Rectal smooth muscle tissue (tissue), 1 donor: Measurements from ENCODE around the gene KLHL11.

ENCODE experiments used
- H3K27ac ChIP-seq: one replicate; pipeline ENCODE4 v1.7.0; 2013; ENCODE audit warnings: low read depth, low read length, inconsistent platforms
- H3K27me3 ChIP-seq: one replicate; pipeline ENCODE4 v1.7.0; 2013; ENCODE audit warnings: low read length; ENCODE audit not compliant: control insufficient read depth, insufficient read depth
- H3K36me3 ChIP-seq: one replicate; pipeline ENCODE4 v1.7.0; 2013; ENCODE audit warnings: low read length; ENCODE audit not compliant: control insufficient read depth, insufficient read depth
- H3K4me1 ChIP-seq: one replicate; pipeline ENCODE4 v1.7.0; 2013; ENCODE audit warnings: low read length; ENCODE audit not compliant: control insufficient read depth, insufficient read depth
- H3K4me3 ChIP-seq: one replicate; pipeline ENCODE4 v1.7.0; 2013; ENCODE audit warnings: low read length
- H3K9ac ChIP-seq: one replicate; pipeline ENCODE4 v1.7.0; 2013; ENCODE audit warnings: low read length

KLHL11 gene

GRCh38 chr17:41824086-41824485 is 41.1 kb downstream of the KLHL11 start:
- Histone ChIP-seq H3K27me3 (no peaks in the 10 kb centered on the region), H3K27ac (no peak overlapping the region), H3K4me1 (no peaks in the 10 kb centered on the region), H3K9ac (no peak overlapping the region), H3K36me3 (no peaks in the 10 kb centered on the region), H3K4me3 (no peak overlapping the region)

DNA sequence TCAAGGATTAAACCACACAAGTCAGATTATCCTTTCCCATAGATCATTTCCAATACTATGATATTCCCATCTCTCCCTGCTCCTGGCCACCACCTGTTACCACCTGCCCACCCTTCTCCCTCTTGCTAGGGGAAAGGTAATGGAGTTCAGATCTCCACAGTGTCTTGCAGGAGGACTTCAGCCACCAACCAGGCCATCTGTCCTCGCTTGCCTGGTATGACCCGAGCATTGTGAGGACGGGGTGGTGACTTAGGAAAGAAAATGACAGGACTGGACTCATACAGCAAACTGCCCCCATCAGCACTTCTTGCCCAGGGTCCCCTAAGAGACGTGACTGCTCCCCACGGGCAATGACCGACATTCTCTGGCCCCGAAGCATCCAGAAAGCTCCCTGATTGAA is 41.6 kb downstream of the KLHL11 start:
- Histone ChIP-seq H3K27me3 (no peaks in the 10 kb centered on the region), H3K36me3 (no peaks in the 10 kb centered on the region), H3K4me1 (no peaks in the 10 kb centered on the region), H3K27ac (no peak overlapping the region), H3K9ac (no peak overlapping the region), H3K4me3 (no peak overlapping the region)

DNA sequence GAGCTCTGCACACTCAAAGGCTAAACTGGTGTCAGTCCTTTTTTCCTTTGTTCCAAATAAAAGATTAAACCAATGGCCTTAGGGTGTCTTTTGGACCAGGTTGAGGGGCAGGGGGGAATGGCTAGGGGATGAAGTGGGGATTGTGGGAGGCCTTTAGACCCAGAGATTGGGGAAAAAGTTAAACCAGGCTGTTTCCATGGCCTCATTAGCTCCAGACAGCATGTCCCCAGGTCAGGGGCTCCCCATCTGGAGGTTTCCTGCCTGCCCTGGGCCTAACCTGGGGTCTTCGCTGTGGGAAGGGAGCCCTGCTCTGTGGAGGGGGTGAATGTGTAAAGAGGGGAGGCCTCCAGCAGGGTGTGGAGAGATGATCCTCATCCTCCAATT is 42.1 kb downstream of the KLHL11 start:
- H3K9ac ChIP-seq: no peak overlapping the region
- H3K4me1 ChIP-seq: no peaks in the 10 kb centered on the region
- H3K4me3 ChIP-seq: no peak overlapping the region
- no peaks in the 10 kb centered on the region for H3K36me3 ChIP-seq
- H3K27me3 ChIP-seq: no peaks in the 10 kb centered on the region
- no peak overlapping the region for H3K27ac ChIP-seq

GRCh38 chr17:41822216-41823140 is 42.7 kb downstream of the KLHL11 start:
- H3K4me1 ChIP-seq: no peaks in the 10 kb centered on the region
- H3K27me3 ChIP-seq: no peaks in the 10 kb centered on the region
- H3K27ac ChIP-seq: no peak overlapping the region
- H3K36me3 ChIP-seq: no peaks in the 10 kb centered on the region
- no peak overlapping the region for H3K9ac ChIP-seq
- no peak overlapping the region for H3K4me3 ChIP-seq

- no peaks in the 10 kb centered on the region for H3K36me3 ChIP-seq
Measured at GRCh38 chr17:41821776-41822175, 43.4 kb downstream of the KLHL11 start.

DNA sequence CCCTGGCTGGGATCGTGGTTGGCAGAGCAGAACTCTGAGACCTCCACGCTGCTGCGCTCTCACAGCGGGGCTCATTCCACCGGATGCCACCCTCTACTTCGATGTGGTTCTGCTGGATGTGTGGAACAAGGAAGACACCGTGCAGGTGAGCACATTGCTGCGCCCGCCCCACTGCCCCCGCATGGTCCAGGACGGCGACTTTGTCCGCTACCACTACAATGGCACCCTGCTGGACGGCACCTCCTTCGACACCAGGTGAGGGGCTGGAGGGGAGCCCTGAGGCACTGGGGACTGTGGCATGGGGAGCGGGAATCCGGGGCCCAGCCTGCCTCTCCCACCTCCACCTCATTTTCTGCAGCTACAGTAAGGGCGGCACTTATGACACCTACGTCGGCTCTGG is 47.2 kb downstream of the KLHL11 start:
- H3K4me1 ChIP-seq: no peaks in the 10 kb centered on the region

More at GRCh38 chr17:41821776-41822175, 43.4 kb downstream of the KLHL11 start:
- H3K4me3 ChIP-seq: no peak overlapping the region
- no peaks in the 10 kb centered on the region for H3K4me1 ChIP-seq
- no peak overlapping the region for H3K27ac ChIP-seq
- H3K27me3 ChIP-seq: no peaks in the 10 kb centered on the region
- H3K9ac ChIP-seq: no peak overlapping the region

DNA sequence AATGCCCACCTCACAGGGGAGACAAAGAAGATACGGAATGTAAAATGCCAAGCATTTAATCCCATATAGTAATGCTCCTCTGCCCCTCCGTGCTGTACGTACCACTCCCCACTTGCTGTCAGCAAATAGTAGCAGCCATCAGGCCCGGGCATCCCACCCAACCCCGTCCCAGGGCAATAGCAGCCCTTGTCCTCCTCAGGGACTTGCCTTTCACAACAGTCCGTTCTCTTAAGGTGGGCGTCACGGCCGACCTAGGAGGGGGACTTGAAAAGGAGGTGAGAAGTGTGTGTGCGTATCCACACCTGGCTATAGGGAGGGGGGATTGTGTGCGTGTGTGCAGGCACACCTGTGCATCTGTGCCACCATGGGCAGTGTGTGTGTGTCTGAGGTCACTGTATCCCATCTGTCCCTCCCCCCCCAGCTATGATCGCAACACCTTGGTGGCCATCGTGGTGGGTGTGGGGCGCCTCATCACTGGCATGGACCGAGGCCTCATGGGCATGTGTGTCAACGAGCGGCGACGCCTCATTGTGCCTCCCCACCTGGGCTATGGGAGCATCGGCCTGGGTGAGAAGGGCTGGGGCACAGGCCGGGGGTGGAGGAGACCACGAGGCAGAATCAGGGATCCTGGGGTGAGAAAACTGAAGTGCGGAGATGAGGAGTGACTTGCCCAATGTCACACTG is 48.4 kb downstream of the KLHL11 start:
- Histone ChIP-seq H3K9ac (no peak overlapping the region), H3K4me3 (no peak overlapping the region), H3K27me3 (no peaks in the 10 kb centered on the region), H3K4me1 (peaks cover 3% of the 10 kb centered on the region), H3K36me3 (no peaks in the 10 kb centered on the region), H3K27ac (no peak overlapping the region)

More for the DNA sequence above, 47.2 kb downstream of the KLHL11 start:
- no peak overlapping the region for H3K4me3 ChIP-seq
- H3K27me3 ChIP-seq: no peaks in the 10 kb centered on the region
- no peak overlapping the region for H3K27ac ChIP-seq
- H3K9ac ChIP-seq: no peak overlapping the region
- H3K36me3 ChIP-seq: no peaks in the 10 kb centered on the region

DNA sequence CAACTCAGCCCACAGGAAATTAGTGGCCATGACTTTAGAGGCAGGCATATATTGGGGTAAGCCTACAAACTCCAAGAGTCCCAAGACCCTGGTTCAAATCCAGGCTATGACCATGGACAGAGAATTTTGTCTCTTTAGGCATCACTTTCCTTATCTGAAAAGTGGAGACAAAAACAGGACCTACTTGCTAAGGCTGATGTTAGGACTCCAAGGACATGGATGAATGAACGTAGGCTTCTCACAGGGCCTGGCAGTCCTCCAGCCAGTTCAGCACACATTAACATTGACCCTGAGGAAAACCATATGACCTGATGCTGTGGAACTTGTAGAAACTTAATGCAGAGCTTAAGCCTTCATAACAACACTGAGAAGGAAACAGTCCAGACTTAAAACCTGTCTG is 51.0 kb downstream of the KLHL11 start:
- Histone ChIP-seq H3K27ac (no peak overlapping the region), H3K4me3 (no peak overlapping the region), H3K27me3 (no peaks in the 10 kb centered on the region)

GRCh38 chr17:41813699-41814124 is 51.5 kb downstream of the KLHL11 start:
- H3K36me3 ChIP-seq: no peaks in the 10 kb centered on the region
- H3K4me3 ChIP-seq: no peak overlapping the region
- H3K27ac ChIP-seq: no peak overlapping the region
- H3K9ac ChIP-seq: no peak overlapping the region
- no peaks in the 10 kb centered on the region for H3K27me3 ChIP-seq
- peaks cover 9% of the 10 kb centered on the region for H3K4me1 ChIP-seq

More for the DNA sequence above, 51.0 kb downstream of the KLHL11 start:
- Histone ChIP-seq H3K9ac (no peak overlapping the region), H3K4me1 (peaks cover 9% of the 10 kb centered on the region), H3K36me3 (no peaks in the 10 kb centered on the region)

- H3K4me3 ChIP-seq: peak overlapping the region; percentile 90
- no peaks in the 10 kb centered on the region for H3K36me3 ChIP-seq
- H3K9ac ChIP-seq: no peak overlapping the region
- peak overlapping the region; percentile 21 for H3K27ac ChIP-seq
- H3K27me3 ChIP-seq: no peaks in the 10 kb centered on the region
- H3K4me1 ChIP-seq: peaks cover 9% of the 10 kb centered on the region
Measured at GRCh38 chr17:41813152-41813680, 52.0 kb downstream of the KLHL11 start.

DNA sequence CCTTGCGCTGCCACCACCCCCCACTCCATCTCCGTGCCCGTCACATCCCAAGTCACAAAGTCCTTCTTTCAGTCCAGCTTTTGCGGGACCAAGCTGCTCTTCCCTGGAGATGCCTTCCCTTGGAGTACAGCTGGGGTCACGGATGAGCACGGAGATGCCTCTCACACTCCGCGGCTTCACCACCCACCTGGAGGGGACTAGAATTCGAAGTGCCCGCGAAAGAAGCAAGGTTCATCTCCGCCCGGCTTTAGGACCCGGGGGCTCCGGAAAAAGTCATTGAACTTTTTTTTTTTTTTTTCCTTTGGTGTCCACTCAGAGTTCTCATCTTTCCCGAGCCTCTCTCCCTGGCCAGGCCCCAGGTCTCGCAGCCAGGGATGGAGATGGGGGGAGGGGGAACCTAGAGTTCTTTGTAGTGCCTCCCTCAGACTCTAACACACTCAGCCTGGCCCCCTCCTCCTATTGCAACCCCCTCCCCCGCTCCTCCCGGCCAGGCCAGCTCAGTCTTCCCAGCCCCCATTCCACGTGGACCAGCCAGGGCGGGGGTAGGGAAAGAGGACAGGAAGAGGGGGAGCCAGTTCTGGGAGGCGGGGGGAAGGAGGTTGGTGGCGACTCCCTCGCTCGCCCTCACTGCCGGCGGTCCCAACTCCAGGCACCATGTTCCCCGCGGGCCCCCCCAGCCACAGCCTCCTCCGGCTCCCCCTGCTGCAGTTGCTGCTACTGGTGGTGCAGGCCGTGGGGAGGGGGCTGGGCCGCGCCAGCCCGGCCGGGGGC is 52.7 kb downstream of the KLHL11 start, which contains the start of gene FKBP10:
FKBP10 (plus strand) TSS at position 624 of the 771 bp plus-strand sequence; CDS start at position 655, 31 bp downstream.
- Histone ChIP-seq H3K27me3 (no peaks in the 10 kb centered on the region), H3K4me3 (peak within 1 kb of the TSS; percentile 90), H3K4me1 (peaks cover 9% of the 10 kb centered on the region), H3K9ac (peak within 1 kb of the TSS; percentile 32), H3K27ac (peak within 1 kb of the TSS; percentile 21), H3K36me3 (no peaks in the 10 kb centered on the region)
